Measurements from ENCODE around the gene CHCHD4. TPM values are rescaled to one million over a fixed set of nuclear protein-coding genes. Genes with fewer than 3 reads are reported as not detected.
A peak's percentile ranks its signal among the peaks of the same experiment; 100 is the strongest.

CHCHD4 gene
- total RNA-seq, 4 donors from 2014 or later: 21.2 to 27.0 (median 24.3) TPM

GRCh38 chr3:14158370-14158769 is 33.7 kb upstream of the CHCHD4 start:
- Histone ChIP-seq H3K27ac (replicated peaks in 1 of 4) (no peak overlapping the region), H3K9me3 (peaks cover 0 to 16% (median 7%) of the 10 kb centered on the region in 4 donors), H3K4me1 (no peaks in the 10 kb centered on the region), H3K4me3 (no peak overlapping the region), H3K36me3 (peaks cover 66 to 95% (median 87%) of the 10 kb centered on the region in 4 donors), H3K27me3 (no peaks in the 10 kb centered on the region)
- WGBS: 94% methylated on average over 14 of the region's 14 CpGs
- TF ChIP-seq POLR2A (IDR thresholded peaks at IDR 0.05; ENCODE audit: low read depth) (no peak), EP300 (IDR thresholded peaks at IDR 0.05) (no peak), CTCF (IDR thresholded peaks at IDR 0.05) (no peak)
- DNase-seq (ENCODE audit: extremely low spot score): peak; percentile 62
- intact Hi-C loops (cut with DNase I): no loop called here

GRCh38 chr3:14157951-14158350 is 33.3 kb upstream of the CHCHD4 start:
- 97% methylated on average over 9 of the region's 9 CpGs for WGBS

GRCh38 chr3:14156843-14157561 is 32.3 kb upstream of the CHCHD4 start:
- H3K4me1 ChIP-seq: no peaks in the 10 kb centered on the region
- peaks cover 53 to 95% (median 85%) of the 10 kb centered on the region in 4 donors for H3K36me3 ChIP-seq
- H3K27me3 ChIP-seq: no peaks in the 10 kb centered on the region
- intact Hi-C loops (cut with DNase I): no loop called here
- TF ChIP-seq EP300 (IDR thresholded peaks at IDR 0.05) (no peak), CTCF (IDR thresholded peaks at IDR 0.05) (no peak), POLR2A (IDR thresholded peaks at IDR 0.05; ENCODE audit: low read depth) (no peak), POLR2AphosphoS5 (IDR thresholded peaks at IDR 0.05) (no peak)
- H3K4me3 ChIP-seq: no peak overlapping the region
- whole genome bisulfite sequencing: 96% methylated on average over 13 of the region's 13 CpGs
- no peak overlapping the region for H3K27ac ChIP-seq (replicated peaks in 1 of 4)
- H3K9me3 ChIP-seq: peaks cover 0 to 13% (median 6%) of the 10 kb centered on the region in 4 donors
- peak; percentile 24 for DNase-seq (ENCODE audit: extremely low spot score)

More at GRCh38 chr3:14157951-14158350, 33.3 kb upstream of the CHCHD4 start:
- peak; percentile 42 for DNase-seq (ENCODE audit: extremely low spot score)
- Histone ChIP-seq H3K27me3 (no peaks in the 10 kb centered on the region), H3K4me3 (no peak overlapping the region), H3K27ac (replicated peaks in 1 of 4) (no peak overlapping the region), H3K9me3 (peaks cover 0 to 16% (median 7%) of the 10 kb centered on the region in 4 donors), H3K36me3 (peaks cover 62 to 95% (median 87%) of the 10 kb centered on the region in 4 donors), H3K4me1 (no peaks in the 10 kb centered on the region)
- intact Hi-C loops (cut with DNase I): no loop called here
- TF ChIP-seq CTCF (IDR thresholded peaks at IDR 0.05) (no peak), POLR2AphosphoS5 (IDR thresholded peaks at IDR 0.05) (no peak), EP300 (IDR thresholded peaks at IDR 0.05) (no peak), POLR2A (IDR thresholded peaks at IDR 0.05; ENCODE audit: low read depth) (no peak)

- intact Hi-C loops (cut with DNase I): no loop called here
- Histone ChIP-seq H3K27ac (replicated peaks in 1 of 4) (no peak overlapping the region), H3K36me3 (peaks cover 45 to 95% (median 86%) of the 10 kb centered on the region in 4 donors), H3K27me3 (no peaks in the 10 kb centered on the region), H3K4me1 (no peaks in the 10 kb centered on the region), H3K4me3 (no peak overlapping the region), H3K9me3 (peaks cover 0 to 5% (median 2%) of the 10 kb centered on the region in 4 donors)
- TF ChIP-seq POLR2A (IDR thresholded peaks at IDR 0.05; ENCODE audit: low read depth) (no peak), CTCF (IDR thresholded peaks at IDR 0.05) (no peak), POLR2AphosphoS5 (IDR thresholded peaks at IDR 0.05) (no peak), EP300 (IDR thresholded peaks at IDR 0.05) (no peak)
- peak; percentile 66 for DNase-seq (ENCODE audit: extremely low spot score)
- WGBS: 94% methylated on average over 7 of the region's 7 CpGs
Observed at GRCh38 chr3:14156201-14156600, 31.5 kb upstream of the CHCHD4 start.
